ENCODE measurements around the gene PAGR1. TPM values are rescaled to one million over a fixed set of nuclear protein-coding genes. Genes with fewer than 3 reads are reported as not detected.

PAGR1 gene
- total and polyA plus RNA-seq, 12 donors = 9.6 to 35.1 (median 13.0) TPM

GRCh38 chr16:29814592-29814991 lies 1.4 kb upstream of the PAGR1 start:
- H3K4me3 ChIP-seq = peak overlapping the region in 3 of 10 donors; percentile 65 to 80 (median 75)
- WGBS, 2 donors = 74 to 83% methylated on average over 5 of the region's 5 CpGs
- peaks cover 20 to 84% (median 65%) of the 10 kb centered on the region in 9 donors for H3K4me1 ChIP-seq

GRCh38 chr16:29815032-29815721 lies 775 bp upstream of the PAGR1 start:
- Histone ChIP-seq H3K36me3 (peaks cover 0 to 28% (median 0%) of the 10 kb centered on the region in 9 donors), H3K4me3 (peak overlapping the region in 9 of 10 donors; percentile 63 to 80 (median 71)), H3K9me3 (no peaks in the 10 kb centered on the region), H3K4me1 (peaks cover 17 to 84% (median 65%) of the 10 kb centered on the region in 9 donors), H3K27me3 (peaks cover 0 to 16% (median 0%) of the 10 kb centered on the region in 7 donors), H3K27ac (peak overlapping the region in 9 of 10 donors; percentile 77 to 96 (median 91))
- intact Hi-C loops (cut with DNase I) = loop anchor here in 6 of 10 donors (5.0 to 10.0 kb wide), 5 partner anchors 47 to 840 kb away; partner anchors contain the start of genes CDIPT (in 4 of the 6), FBRS (in 1 of the 6), HIRIP3 (in 1 of the 6) and INO80E (in 1 of the 6)
- no peak for ATAC-seq
- no peak for TF ChIP-seq CTCF (IDR thresholded peaks at IDR 0.05)
- peak in 1 of 2 donors; percentile 31 for DNase-seq
- WGBS, 2 donors = 5% methylated on average over 39 of the region's 39 CpGs

More at GRCh38 chr16:29814592-29814991, 1.4 kb upstream of the PAGR1 start:
- ATAC-seq = no peak
- Histone ChIP-seq H3K27ac (peak overlapping the region in 7 of 10 donors; percentile 86 to 96 (median 91)), H3K27me3 (peaks cover 0 to 16% (median 0%) of the 10 kb centered on the region in 7 donors), H3K36me3 (peaks cover 0 to 30% (median 5%) of the 10 kb centered on the region in 9 donors), H3K9me3 (no peaks in the 10 kb centered on the region)
- intact Hi-C loops (cut with DNase I) = loop anchor here in 5 of 10 donors (5.0 to 10.0 kb wide), 5 partner anchors 33 to 840 kb away; partner anchors contain the start of genes FBRS (in 1 of the 5), HIRIP3 (in 1 of the 5), INO80E (in 1 of the 5) and PRR14 (in 1 of the 5)
- DNase-seq = no peak
- TF ChIP-seq CTCF (IDR thresholded peaks at IDR 0.05) = no peak

GRCh38 chr16:29816694-29817441 lies 916 bp downstream of the PAGR1 start:
- Histone ChIP-seq H3K4me1 (peaks cover 12 to 78% (median 65%) of the 10 kb centered on the region in 9 donors), H3K27ac (peak overlapping the region; percentile 77 to 96 (median 90)), H3K27me3 (peaks cover 0 to 11% (median 0%) of the 10 kb centered on the region in 7 donors), H3K4me3 (peak overlapping the region; percentile 57 to 80 (median 71)), H3K9me3 (no peaks in the 10 kb centered on the region), H3K36me3 (peaks cover 0 to 25% (median 0%) of the 10 kb centered on the region in 9 donors)
- ATAC-seq (peak; percentile 9 to 57 (median 46)), DNase-seq (peak; percentile 58 to 69)
- intact Hi-C loops (cut with DNase I) = loop anchor here in 6 of 10 donors (1.0 to 10.0 kb wide), 7 partner anchors 27 to 838 kb away; partner anchors contain the start of genes CDIPT (in 5 of the 6), FBRS (in 1 of the 6), HIRIP3 (in 1 of the 6) and INO80E (in 1 of the 6)
- 3 to 4% methylated on average over 35 to 37 of the region's 37 CpGs for WGBS, 2 donors
- TF ChIP-seq CTCF (IDR thresholded peaks at IDR 0.05) = peak in 1 of 9 donors; percentile 7
